NCI-H524 treated with DMSO at 0.1 percent for 48 hours (cell line): ENCODE results near the gene APP.
"Not testable (repeated sequence)": the region's sequence is repeated elsewhere in the genome, so short reads cannot be mapped to it uniquely, and the experiment has no call there.

Experiments
- DNase-seq: peaks from one replicate; lab custom pipeline; 2025; lab: John Stamatoyannopoulos, UW

APP gene

GRCh38 chr21:26020510-26020909 lies 150.1 kb downstream of the APP start:
- DNase-seq, result no peak

GRCh38 chr21:26020081-26020480 lies 150.5 kb downstream of the APP start:
- no peak for DNase-seq

GRCh38 chr21:26019236-26019635 lies 151.3 kb downstream of the APP start:
- DNase-seq, result no peak

- no peak for DNase-seq
These were observed 156.6 kb downstream of the APP start for GRCh38 chr21:26013970-26014369.

GRCh38 chr21:26012482-26012881 lies 158.1 kb downstream of the APP start:
- not testable (repeated sequence) for DNase-seq

- no peak for DNase-seq
These were observed 159.2 kb downstream of the APP start for GRCh38 chr21:26011292-26011940.

- peak; percentile 91 for DNase-seq
These were observed 162.5 kb downstream of the APP start for GRCh38 chr21:26007951-26008498.

- no peak for DNase-seq
These were observed 165.1 kb downstream of the APP start for GRCh38 chr21:26005464-26005863.

GRCh38 chr21:26003404-26003803 lies 167.2 kb downstream of the APP start:
- no peak for DNase-seq

- DNase-seq, result no peak
These were observed 169.2 kb downstream of the APP start for GRCh38 chr21:26001356-26001755.

GRCh38 chr21:25999921-26000582 lies 170.5 kb downstream of the APP start:
- DNase-seq, result no peak

- DNase-seq, result peak; percentile 96
These were observed 172.6 kb downstream of the APP start for GRCh38 chr21:25997788-25998611.

- DNase-seq, result no peak
These were observed 175.3 kb downstream of the APP start for GRCh38 chr21:25995278-25995677.

GRCh38 chr21:25994758-25995163 lies 175.8 kb downstream of the APP start:
- DNase-seq, result no peak

GRCh38 chr21:25988738-25989137 lies 181.8 kb downstream of the APP start:
- DNase-seq, result no peak

- DNase-seq, result no peak
These were observed 183.0 kb downstream of the APP start for GRCh38 chr21:25987531-25987930.

- DNase-seq, result no peak
These were observed 183.6 kb downstream of the APP start for GRCh38 chr21:25986928-25987327.

- no peak for DNase-seq
These were observed 184.6 kb downstream of the APP start for GRCh38 chr21:25985990-25986389.

- no peak for DNase-seq
These were observed 186.0 kb downstream of the APP start for GRCh38 chr21:25984538-25984937.

GRCh38 chr21:25983745-25984144 lies 186.8 kb downstream of the APP start:
- DNase-seq, result no peak

GRCh38 chr21:25980710-25981109 lies 189.9 kb downstream of the APP start:
- DNase-seq, result no peak

GRCh38 chr21:25979845-25980616 lies 190.5 kb downstream of the APP start:
- no peak for DNase-seq
